Left lung (tissue), 10 donors: ENCODE measurements around the gene EDEM3. TPM values are rescaled to one million over a fixed set of nuclear protein-coding genes. Genes with fewer than 3 reads are reported as not detected.
A peak's percentile ranks its signal among the peaks of the same experiment; 100 is the strongest.
"Not testable (repeated sequence)": the region's sequence is repeated elsewhere in the genome, so short reads cannot be mapped to it uniquely, and the experiment has no call there.

Source experiments
- ATAC-seq: fragments of 200-7000 bp; cut with Tn5 transposase; one replicate; pipeline ENCODE4 v1.9.1; 2020; ENCODE audit warnings: moderate library complexity
- DNase-seq, 4 donors: peaks; one replicate each; pipeline ENCODE4 v3.0.0-alpha.2; 2013 to 2020
- H3K27ac ChIP-seq, 2 donors: fragments of 200-600 bp; sonication (generic) in 1 of 2; one replicate each; pipeline versions ENCODE4 v1.5.0 to v1.8.0; 2020 to 2021
- H3K27me3 ChIP-seq, 2 donors: fragments of 200-600 bp; sonication (generic) in 1 of 2; one replicate each; pipeline versions ENCODE4 v1.5.0 to v1.8.0; 2020 to 2021
- H3K36me3 ChIP-seq, 2 donors: fragments of 200-600 bp; sonication (generic) in 1 of 2; one replicate each; pipeline versions ENCODE4 v1.5.0 to v1.8.0; 2020 to 2021
- H3K4me1 ChIP-seq, 2 donors: fragments of 200-600 bp; one replicate each; pipeline ENCODE4 v1.8.0; 2021
- H3K4me3 ChIP-seq, 2 donors: fragments of 200-600 bp; sonication (generic) in 1 of 2; one replicate each; pipeline versions ENCODE4 v1.5.0 to v1.8.0; 2020 to 2021; ENCODE audit warnings: mild to moderate bottlenecking in 1 of 2
- H3K9me3 ChIP-seq, 2 donors: fragments of 200-600 bp; sonication (generic) in 1 of 2; one replicate each; pipeline versions ENCODE4 v1.5.0 to v1.8.0; 2020 to 2021
- intact Hi-C, 2 donors: fragments of 100-400 bp; cut with DNase I; formaldehyde crosslinking; loops; one replicate each; pipeline versions ENCODE4 v1.11.2 to v1.14.2; 2022
- polyA plus RNA-seq, 6 donors: library from polyadenylated mRNA; unstranded; fragments of 120-200 nt; gene quantifications; one replicate each; pipeline ENCODE4 v1.2.1, GENCODE V29; 2013; ENCODE audit not compliant: insufficient read length in 6 of 6
- total RNA-seq, 2 donors: library from RNA; stranded (reverse); fragmentation: NEBNext Ultra II Directional; extraction: Animal tissue kit (Norgen Biotek cat#: 25700); gene quantifications; one replicate each; pipeline ENCODE4 v1.2.1, GENCODE V29; 2021
- TF ChIP-seq, protein P1 (sequence below), 2 donors: fragments of 200-600 bp; sonication (generic) in 1 of 2; IDR thresholded peaks; one replicate each; pipeline versions ENCODE4 v1.5.0 to v1.8.0; 2021; ENCODE audit warnings: antibody characterized with exemption in 2 of 2
- donor health status: DM: no; HTN: yes; CAD: no.
- donor health status: DM: no; HTN: no; CAD: no.

The EDEM3 gene
- total and polyA plus RNA-seq, 8 donors: 25.6 to 42.8 (median 32.3) TPM

DNA sequence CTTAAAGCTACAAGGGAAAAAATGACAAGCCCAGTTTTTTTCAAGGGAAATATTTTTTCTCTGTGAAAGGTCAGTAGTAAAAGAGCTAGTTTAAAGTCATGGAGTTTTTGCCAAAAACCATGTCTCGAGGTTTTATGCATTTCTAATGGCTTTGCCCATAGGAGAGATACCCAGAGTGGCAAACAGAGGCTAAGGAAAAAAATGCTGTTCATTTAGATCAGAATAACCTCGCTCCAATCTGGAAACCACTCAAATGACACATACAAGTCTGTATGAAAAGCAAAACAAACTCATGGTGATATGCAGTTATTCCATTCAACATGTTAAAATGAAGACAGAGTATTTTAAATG is 36.9 kb upstream of the EDEM3 start:
- ATAC-seq: no peak
- Histone ChIP-seq H3K36me3 (peaks cover 0 to 17% of the 10 kb centered on the region in 2 donors), H3K4me3 (no peak overlapping the region), H3K4me1 (peaks cover 6 to 50% of the 10 kb centered on the region in 2 donors), H3K9me3 (no peaks in the 10 kb centered on the region), H3K27ac (peak overlapping the region in 1 of 2 donors; percentile 87), H3K27me3 (no peaks in the 10 kb centered on the region)
- DNase-seq: no peak
- intact Hi-C loops: no loop called here
- TF ChIP-seq, protein P1, sequence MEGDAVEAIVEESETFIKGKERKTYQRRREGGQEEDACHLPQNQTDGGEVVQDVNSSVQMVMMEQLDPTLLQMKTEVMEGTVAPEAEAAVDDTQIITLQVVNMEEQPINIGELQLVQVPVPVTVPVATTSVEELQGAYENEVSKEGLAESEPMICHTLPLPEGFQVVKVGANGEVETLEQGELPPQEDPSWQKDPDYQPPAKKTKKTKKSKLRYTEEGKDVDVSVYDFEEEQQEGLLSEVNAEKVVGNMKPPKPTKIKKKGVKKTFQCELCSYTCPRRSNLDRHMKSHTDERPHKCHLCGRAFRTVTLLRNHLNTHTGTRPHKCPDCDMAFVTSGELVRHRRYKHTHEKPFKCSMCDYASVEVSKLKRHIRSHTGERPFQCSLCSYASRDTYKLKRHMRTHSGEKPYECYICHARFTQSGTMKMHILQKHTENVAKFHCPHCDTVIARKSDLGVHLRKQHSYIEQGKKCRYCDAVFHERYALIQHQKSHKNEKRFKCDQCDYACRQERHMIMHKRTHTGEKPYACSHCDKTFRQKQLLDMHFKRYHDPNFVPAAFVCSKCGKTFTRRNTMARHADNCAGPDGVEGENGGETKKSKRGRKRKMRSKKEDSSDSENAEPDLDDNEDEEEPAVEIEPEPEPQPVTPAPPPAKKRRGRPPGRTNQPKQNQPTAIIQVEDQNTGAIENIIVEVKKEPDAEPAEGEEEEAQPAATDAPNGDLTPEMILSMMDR (IDR thresholded peaks at IDR 0.05): no peak

GRCh38 chr1:184790642-184791549 is 36.2 kb upstream of the EDEM3 start:
- Histone ChIP-seq H3K4me1 (peaks cover 6 to 50% of the 10 kb centered on the region in 2 donors), H3K9me3 (no peaks in the 10 kb centered on the region), H3K36me3 (peaks cover 0 to 12% of the 10 kb centered on the region in 2 donors), H3K27ac (no peak overlapping the region), H3K27me3 (no peaks in the 10 kb centered on the region), H3K4me3 (no peak overlapping the region)
- intact Hi-C loops: no loop called here
- DNase-seq (no peak), ATAC-seq (no peak)
- TF ChIP-seq, protein P1 (IDR thresholded peaks at IDR 0.05): no peak

GRCh38 chr1:184789884-184790283 is 35.2 kb upstream of the EDEM3 start:
- ATAC-seq: no peak
- no peak overlapping the region for H3K4me3 ChIP-seq
- intact Hi-C loops: no loop called here

DNA sequence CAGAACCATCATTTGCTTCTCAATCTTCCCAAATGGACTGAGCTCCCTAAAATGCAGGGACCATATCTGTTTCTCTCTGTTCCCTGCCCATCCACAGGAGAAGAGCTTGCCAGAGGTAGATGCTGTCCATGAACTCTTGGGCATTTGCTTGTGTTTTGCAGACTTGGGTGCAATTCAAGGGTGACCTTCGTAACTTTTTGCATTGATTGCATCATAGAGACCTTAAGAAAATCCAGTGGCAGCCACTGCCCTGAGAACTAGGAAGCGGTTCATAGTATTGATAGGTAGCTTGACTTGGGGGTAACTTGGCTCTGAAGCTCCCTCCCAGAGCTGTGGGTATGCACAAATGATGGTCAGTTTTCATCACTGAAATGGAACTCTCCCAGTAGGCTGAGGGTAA is 34.3 kb upstream of the EDEM3 start:
- H3K4me3 ChIP-seq: no peak overlapping the region
- peaks cover 0 to 12% of the 10 kb centered on the region in 2 donors for H3K9me3 ChIP-seq
- TF ChIP-seq, protein P1 (IDR thresholded peaks at IDR 0.05): no peak
- H3K27ac ChIP-seq: no peak overlapping the region
- H3K36me3 ChIP-seq: no peaks in the 10 kb centered on the region
- intact Hi-C loops: no loop called here
- no peak for ATAC-seq
- no peaks in the 10 kb centered on the region for H3K27me3 ChIP-seq
- no peak for DNase-seq
- peaks cover 6 to 50% of the 10 kb centered on the region in 2 donors for H3K4me1 ChIP-seq

More at GRCh38 chr1:184789884-184790283, 35.2 kb upstream of the EDEM3 start:
- DNase-seq: no peak
- Histone ChIP-seq H3K36me3 (peaks cover 0 to 2% of the 10 kb centered on the region in 2 donors), H3K9me3 (peaks cover 0 to 4% of the 10 kb centered on the region in 2 donors), H3K27me3 (no peaks in the 10 kb centered on the region), H3K4me1 (peaks cover 6 to 50% of the 10 kb centered on the region in 2 donors), H3K27ac (no peak overlapping the region)
- TF ChIP-seq, protein P1 (IDR thresholded peaks at IDR 0.05): no peak

- TF ChIP-seq, protein P1 (IDR thresholded peaks at IDR 0.05): no peak
- Histone ChIP-seq H3K27ac (no peak overlapping the region), H3K4me1 (peaks cover 0 to 16% of the 10 kb centered on the region in 2 donors), H3K4me3 (no peak overlapping the region), H3K9me3 (peaks cover 0 to 22% of the 10 kb centered on the region in 2 donors), H3K36me3 (no peaks in the 10 kb centered on the region), H3K27me3 (no peaks in the 10 kb centered on the region)
- ATAC-seq: no peak
- DNase-seq: no peak
- intact Hi-C loops: no loop called here
Observed at GRCh38 chr1:184785529-184785928, 30.9 kb upstream of the EDEM3 start.

DNA sequence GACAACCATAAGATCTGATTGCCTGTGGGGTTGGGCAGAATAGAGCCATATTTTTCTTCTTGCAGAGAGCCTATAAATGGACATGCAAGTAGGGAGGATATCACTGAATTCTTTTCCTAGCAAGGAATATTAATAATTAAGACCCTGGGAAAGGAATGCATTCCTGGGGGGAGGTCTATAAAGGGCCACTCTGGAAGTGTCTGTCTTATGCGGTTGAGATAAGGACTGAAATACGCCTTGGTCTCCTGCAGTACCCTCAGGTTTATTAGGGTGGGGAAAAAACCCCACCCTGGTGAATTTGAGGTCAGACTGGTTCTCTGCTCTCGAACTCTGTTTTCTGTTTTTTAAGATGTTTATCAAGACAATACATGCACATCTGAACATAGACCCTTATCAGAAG is 29.1 kb upstream of the EDEM3 start:
- H3K27me3 ChIP-seq, ATAC-seq, H3K36me3 ChIP-seq, H3K4me3 ChIP-seq, H3K4me1 ChIP-seq, DNase-seq, H3K27ac ChIP-seq, intact Hi-C loops: not testable (repeated sequence)
- peaks cover 0 to 22% of the 10 kb centered on the region in 2 donors for H3K9me3 ChIP-seq
